ENCODE data around the gene HTD2. TPM values are rescaled to one million over a fixed set of nuclear protein-coding genes. Genes with fewer than 3 reads are reported as not detected.

HTD2 gene
- total RNA-seq, 1 donor from 2014 or later = 7.7 TPM

- no peaks in the 10 kb centered on the region for H3K36me3 Mint-ChIP-seq (ENCODE audit: low read depth, unreplicated experiment)
- peaks cover 12% of the 10 kb centered on the region for H4K20me1 ChIP-seq (ENCODE audit: insufficient read depth, low read length)
Measured at GRCh38 chr3:58322793-58323192, 16.5 kb downstream of the HTD2 start.

GRCh38 chr3:58323529-58324390 is 17.4 kb downstream of the HTD2 start:
- no peaks in the 10 kb centered on the region for H3K79me2 ChIP-seq (ENCODE audit: insufficient read depth, low read length)
- FAIRE-seq (no peak), DNase-seq (ENCODE audit: low read depth) (no peak)
- no peak overlapping the region for H3K27ac Mint-ChIP-seq (ENCODE audit: unreplicated experiment)
- H3K9me3 Mint-ChIP-seq (ENCODE audit: unreplicated experiment) = no peaks in the 10 kb centered on the region
- H2AFZ ChIP-seq (ENCODE audit: low read depth, low read length) = no peak overlapping the region
- H3K4me3 ChIP-seq (ENCODE audit: insufficient read depth, low read depth, low read length) = no peak overlapping the region
- H3K27me3 ChIP-seq (ENCODE audit: insufficient read depth, low read length) = no peaks in the 10 kb centered on the region
- H3K36me3 Mint-ChIP-seq (ENCODE audit: low read depth, unreplicated experiment) = no peaks in the 10 kb centered on the region
- peaks cover 12% of the 10 kb centered on the region for H4K20me1 ChIP-seq (ENCODE audit: insufficient read depth, low read length)
- H3K4me2 ChIP-seq (ENCODE audit: low read length) = no peak overlapping the region
- no peaks in the 10 kb centered on the region for H3K27me3 Mint-ChIP-seq (ENCODE audit: low read depth, unreplicated experiment)
- H3K27ac ChIP-seq (ENCODE audit: low read depth, low read length) = no peak overlapping the region
- H3K4me1 Mint-ChIP-seq (ENCODE audit: low read depth, unreplicated experiment) = peaks cover 8% of the 10 kb centered on the region
- H3K36me3 ChIP-seq (ENCODE audit: insufficient read depth, low read length) = no peaks in the 10 kb centered on the region
- H3K9me3 ChIP-seq (ENCODE audit: insufficient read depth, low read depth, low read length) = no peaks in the 10 kb centered on the region
- no peak overlapping the region for H3K4me3 Mint-ChIP-seq (ENCODE audit: unreplicated experiment)
- TF ChIP-seq, protein P1, sequence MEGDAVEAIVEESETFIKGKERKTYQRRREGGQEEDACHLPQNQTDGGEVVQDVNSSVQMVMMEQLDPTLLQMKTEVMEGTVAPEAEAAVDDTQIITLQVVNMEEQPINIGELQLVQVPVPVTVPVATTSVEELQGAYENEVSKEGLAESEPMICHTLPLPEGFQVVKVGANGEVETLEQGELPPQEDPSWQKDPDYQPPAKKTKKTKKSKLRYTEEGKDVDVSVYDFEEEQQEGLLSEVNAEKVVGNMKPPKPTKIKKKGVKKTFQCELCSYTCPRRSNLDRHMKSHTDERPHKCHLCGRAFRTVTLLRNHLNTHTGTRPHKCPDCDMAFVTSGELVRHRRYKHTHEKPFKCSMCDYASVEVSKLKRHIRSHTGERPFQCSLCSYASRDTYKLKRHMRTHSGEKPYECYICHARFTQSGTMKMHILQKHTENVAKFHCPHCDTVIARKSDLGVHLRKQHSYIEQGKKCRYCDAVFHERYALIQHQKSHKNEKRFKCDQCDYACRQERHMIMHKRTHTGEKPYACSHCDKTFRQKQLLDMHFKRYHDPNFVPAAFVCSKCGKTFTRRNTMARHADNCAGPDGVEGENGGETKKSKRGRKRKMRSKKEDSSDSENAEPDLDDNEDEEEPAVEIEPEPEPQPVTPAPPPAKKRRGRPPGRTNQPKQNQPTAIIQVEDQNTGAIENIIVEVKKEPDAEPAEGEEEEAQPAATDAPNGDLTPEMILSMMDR (IDR thresholded peaks at IDR 0.05; ENCODE audit: insufficient read depth, low read depth, low read length) = no peak
- TF ChIP-seq EZH2 (IDR thresholded peaks at IDR 0.05; ENCODE audit: insufficient read depth, low read length) = no peak
- H3K9ac ChIP-seq (ENCODE audit: low read length) = no peak overlapping the region
- peaks cover 11% of the 10 kb centered on the region for H3K4me1 ChIP-seq (ENCODE audit: insufficient read depth, low read length)

More at GRCh38 chr3:58322793-58323192, 16.5 kb downstream of the HTD2 start:
- no peak overlapping the region for H3K4me3 ChIP-seq (ENCODE audit: insufficient read depth, low read depth, low read length)
- Mint-ChIP-seq H3K4me1 (ENCODE audit: low read depth, unreplicated experiment) (peaks cover 8% of the 10 kb centered on the region), H3K4me3 (ENCODE audit: unreplicated experiment) (no peak overlapping the region), H3K27me3 (ENCODE audit: low read depth, unreplicated experiment) (no peaks in the 10 kb centered on the region), H3K27ac (ENCODE audit: unreplicated experiment) (no peak overlapping the region), H3K9me3 (ENCODE audit: unreplicated experiment) (no peaks in the 10 kb centered on the region)
- DNase-seq (ENCODE audit: low read depth) = no peak
- H3K79me2 ChIP-seq (ENCODE audit: insufficient read depth, low read length) = no peaks in the 10 kb centered on the region
- no peak for FAIRE-seq
- no peaks in the 10 kb centered on the region for H3K27me3 ChIP-seq (ENCODE audit: insufficient read depth, low read length)
- no peak overlapping the region for H2AFZ ChIP-seq (ENCODE audit: low read depth, low read length)
- peaks cover 4% of the 10 kb centered on the region for H3K36me3 ChIP-seq (ENCODE audit: insufficient read depth, low read length)
- no peak for TF ChIP-seq EZH2 (IDR thresholded peaks at IDR 0.05; ENCODE audit: insufficient read depth, low read length)
- TF ChIP-seq, protein P1 (IDR thresholded peaks at IDR 0.05; ENCODE audit: insufficient read depth, low read depth, low read length) = no peak
- peaks cover 11% of the 10 kb centered on the region for H3K4me1 ChIP-seq (ENCODE audit: insufficient read depth, low read length)
- H3K4me2 ChIP-seq (ENCODE audit: low read length) = no peak overlapping the region
- H3K9me3 ChIP-seq (ENCODE audit: insufficient read depth, low read depth, low read length) = no peaks in the 10 kb centered on the region
- no peak overlapping the region for H3K27ac ChIP-seq (ENCODE audit: low read depth, low read length)
- no peak overlapping the region for H3K9ac ChIP-seq (ENCODE audit: low read length)

All from astrocyte (in vitro differentiated cells and primary cell).